ENCODE results near the gene EVA1B. TPM values are rescaled to one million over a fixed set of nuclear protein-coding genes. Genes with fewer than 3 reads are reported as not detected.

EVA1B gene
- total RNA-seq, 1 experiment from 2014 or later = 4.2 TPM

DNA sequence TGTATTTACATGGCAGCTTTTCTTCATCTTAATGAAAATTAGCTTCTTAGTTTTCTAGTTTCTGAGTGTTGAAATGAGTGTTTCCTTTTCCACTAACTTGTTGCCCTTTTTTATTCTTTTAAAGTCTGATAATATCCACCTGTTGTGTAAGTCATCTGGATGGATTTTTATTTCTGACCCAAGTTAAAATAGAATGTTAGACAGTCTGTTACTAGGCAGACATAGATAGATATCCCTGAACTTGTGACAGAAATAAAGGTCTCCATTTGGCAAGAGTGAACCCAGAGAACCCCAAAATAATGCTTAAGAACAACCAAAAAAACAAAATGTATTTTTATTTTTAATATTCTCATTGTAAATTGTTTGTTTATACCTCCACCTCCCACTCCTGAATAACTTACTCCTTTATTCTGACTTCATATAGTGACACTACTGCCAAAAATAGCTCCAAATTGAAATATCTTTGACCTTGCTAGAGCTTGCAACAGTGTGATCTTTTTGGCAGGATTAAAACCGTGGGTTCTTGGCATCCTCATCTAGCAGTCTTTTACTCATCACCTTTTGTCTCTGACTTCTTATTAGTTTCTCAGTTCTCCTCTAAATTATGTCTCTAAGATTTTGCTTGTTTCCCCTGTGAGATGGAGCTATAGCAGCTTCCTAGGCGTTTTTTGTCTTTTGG, 44.2 kb downstream of the EVA1B start:
- no peak for DNase-seq (ENCODE audit: low spot score)

GRCh38 chr1:36276688-36277087, 46.8 kb downstream of the EVA1B start:
- no peak for DNase-seq (ENCODE audit: low spot score)

DNA sequence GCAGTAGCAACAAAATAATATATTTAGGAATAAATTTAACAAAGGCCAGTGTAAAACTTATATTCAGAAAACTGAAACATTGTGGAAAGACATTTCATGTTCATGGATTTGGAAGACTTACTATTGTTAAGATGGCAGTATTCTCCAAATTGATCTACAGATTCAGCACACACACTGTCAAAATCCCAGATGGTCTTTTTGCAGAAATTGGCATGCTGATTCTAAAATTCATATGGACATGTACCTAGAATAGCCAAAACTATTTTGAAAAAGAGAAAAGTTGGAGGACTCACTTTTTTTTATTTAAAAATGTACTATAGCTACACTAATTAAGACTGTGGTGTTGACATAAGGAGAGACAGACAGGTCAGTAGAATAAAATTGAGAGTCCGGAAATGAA, 49.2 kb downstream of the EVA1B start:
- no peak for DNase-seq (ENCODE audit: low spot score)

DNA sequence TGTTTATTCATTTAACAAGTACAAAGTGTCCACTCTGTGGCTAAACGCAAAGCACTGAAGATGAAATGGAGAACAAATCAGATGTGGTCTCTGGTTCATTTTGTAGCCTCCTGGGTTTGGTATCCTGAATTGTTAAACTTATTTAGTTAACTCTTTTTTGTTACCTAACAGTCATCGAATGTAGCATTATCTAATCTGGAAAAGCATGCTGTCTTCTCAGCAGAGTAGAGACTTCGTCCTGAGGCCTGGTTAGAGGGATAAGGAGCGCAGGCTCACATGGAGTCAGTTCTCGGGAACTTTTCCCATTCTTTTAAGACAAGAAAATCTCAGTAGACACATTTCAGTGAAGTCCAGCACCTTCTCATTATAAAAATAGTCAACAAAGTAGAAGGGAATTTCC, 50.4 kb downstream of the EVA1B start:
- no peak for DNase-seq (ENCODE audit: low spot score)

Other genes with a start within 250 kb of the EVA1B start
- gene TEKT2, start 239.6 kb downstream of the EVA1B start, total RNA-seq (2014; rRNA removed; shearing (Covaris generic)) = not detected in 2 replicates
- 40.8 and 50.8 TPM in 2 replicates for gene ADPRS, start 234.8 kb downstream of the EVA1B start, total RNA-seq (2014; rRNA removed; shearing (Covaris generic))
- 0.08 and 0.88 TPM in 2 replicates for gene COL8A2, start 198.4 kb downstream of the EVA1B start, total RNA-seq (2014; rRNA removed; shearing (Covaris generic))
- 105 and 110 TPM in 2 replicates for gene TRAPPC3, start 174.2 kb downstream of the EVA1B start, total RNA-seq (2014; rRNA removed; shearing (Covaris generic))
- gene MAP7D1, start 167.5 kb downstream of the EVA1B start, total RNA-seq (2014; rRNA removed; shearing (Covaris generic)) = 59.1 and 79.3 TPM in 2 replicates
- gene THRAP3, start 99.2 kb downstream of the EVA1B start, total RNA-seq (2014; rRNA removed; shearing (Covaris generic)) = 46.2 and 69.8 TPM in 2 replicates
- 0.06 TPM in 1 of 2 replicates, not detected in the other for gene SH3D21, start 17.3 kb downstream of the EVA1B start, total RNA-seq (2014; rRNA removed; shearing (Covaris generic))
- 25.1 and 25.3 TPM in 2 replicates for gene STK40, start 62.3 kb upstream of the EVA1B start, total RNA-seq (2014; rRNA removed; shearing (Covaris generic))
- gene LSM10, start 74.3 kb upstream of the EVA1B start, total RNA-seq (2014; rRNA removed; shearing (Covaris generic)) = 3.1 and 7.1 TPM in 2 replicates
- 6.9 and 8.4 TPM in 2 replicates for gene OSCP1, start 126.8 kb upstream of the EVA1B start, total RNA-seq (2014; rRNA removed; shearing (Covaris generic))
- 113 and 121 TPM in 2 replicates for gene MRPS15, start 140.7 kb upstream of the EVA1B start, total RNA-seq (2014; rRNA removed; shearing (Covaris generic))
- gene CSF3R, start 159.3 kb upstream of the EVA1B start, total RNA-seq (2014; rRNA removed; shearing (Covaris generic)) = not detected in 2 replicates